H1 (cell line): ENCODE measurements around the gene KIAA0513. TPM values are rescaled to one million over a fixed set of nuclear protein-coding genes. Genes with fewer than 3 reads are reported as not detected.

Experiments
- ASH2L ChIP-seq: fragments of 200-600, 300-600 bp; sonication (generic); IDR thresholded peaks from one replicate; pipeline ENCODE4 v1.7.1; 2017; ENCODE audit warnings: low read length
- ATF3 ChIP-seq: IDR thresholded peaks from 2 replicates; pipeline ENCODE4 v1.6.1; 2011; ENCODE audit warnings: low read depth, mild to moderate bottlenecking, low read length; ENCODE audit not compliant: insufficient read depth
- CHD7 ChIP-seq: fragments of 300-600 bp; sonication (generic); IDR thresholded peaks from 2 replicates; pipeline ENCODE4 v1.7.1; 2012; ENCODE audit warnings: low read length, moderate library complexity, mild to moderate bottlenecking, inconsistent platforms; ENCODE audit not compliant: insufficient replicate concordance
- EZH2 ChIP-seq: fragments of 200-600 bp; sonication (generic); IDR thresholded peaks from 2 replicates; pipeline ENCODE4 v1.7.1; 2012; ENCODE audit warnings: low read depth, mild to moderate bottlenecking, moderate library complexity, low read length, inconsistent platforms; ENCODE audit not compliant: severe bottlenecking
- MAX ChIP-seq: IDR thresholded peaks from 2 replicates; pipeline ENCODE4 v1.6.1; 2012; ENCODE audit warnings: inconsistent platforms
- PHF8 ChIP-seq: fragments of 200-600 bp; sonication (generic); conservative IDR thresholded peaks from 2 replicates; pipeline ENCODE4 v1.7.1; 2012; ENCODE audit warnings: low read depth, mild to moderate bottlenecking, inconsistent platforms, low read length, moderate library complexity
- SP1 ChIP-seq: IDR thresholded peaks from 2 replicates; pipeline ENCODE4 v1.6.1; 2011; ENCODE audit warnings: low read depth, low read length
- SRF ChIP-seq: IDR thresholded peaks from 2 replicates; pipeline ENCODE4 v1.6.1; 2011; ENCODE audit warnings: mild to moderate bottlenecking, low read depth, low read length, moderate library complexity
- TAF1 ChIP-seq: IDR thresholded peaks from 2 replicates; pipeline ENCODE4 v1.6.1; 2011; ENCODE audit warnings: mild to moderate bottlenecking, low read depth, low read length
- USF2 ChIP-seq: IDR thresholded peaks from 2 replicates; pipeline ENCODE4 v1.6.1; 2011; ENCODE audit warnings: low read length, improper control_type of control experiment
- polyA plus RNA-seq, 7 experiments: library from polyadenylated mRNA; depleted of rRNA in 3 of 7; stranded (reverse) in 5 of 7; unstranded in 2 of 7; fragments of >200 nt in 5 of 7; fragments of 200-250 nt in 2 of 7; gene quantifications; 1 replicate in 5 of 7; 2 replicates in 1 of 7; 4 replicates in 1 of 7; pipeline versions ENCODE4 v1.2.1 to v1.2.3, GENCODE V29; 2011 to 2013; ENCODE audit warnings: missing spikeins in 2 of 7, mixed read lengths in 2 of 7
- total RNA-seq: library from RNA; stranded (reverse); fragmentation: NEBNext Ultra II Directional; extraction: Animal tissue kit (Norgen Biotek cat#: 25700); gene quantifications from 2 replicates; pipeline ENCODE4 v1.2.1, GENCODE V29; 2021

KIAA0513 gene
- total and polyA plus RNA-seq, 2 of the 8 experiments (the other 6 are each of a cell fraction or from before 2014, with no cell fraction given): 2.1 to 6.1 TPM

- TF ChIP-seq CHD7: no peak
- TF ChIP-seq SP1: no peak
- no peak for TF ChIP-seq ASH2L
- TF ChIP-seq SRF: no peak
- no peak for TF ChIP-seq ATF3
- TF ChIP-seq MAX: no peak
- no peak for TF ChIP-seq USF2
- no peak for TF ChIP-seq PHF8
- TF ChIP-seq EZH2: no peak
- no peak for TF ChIP-seq TAF1
These were observed 72.7 kb downstream of the KIAA0513 start (continued) for GRCh38 chr16:85100265-85100664.
